Colon (tissue), 2 donors: ENCODE data around the gene ANKRD31.

ENCODE experiments used
- FAIRE-seq: peaks from 2 replicates; lab custom pipeline; 2012; peaks lifted over from hg19 to GRCh38; lab: Jason Lieb, UNC
- donor health status: control.
- donor health status: control.

ANKRD31 gene

GRCh38 chr5:75059912-75060545 is 176.6 kb downstream of the ANKRD31 start:
- no peak for FAIRE-seq

GRCh38 chr5:75058986-75059535 is 177.6 kb downstream of the ANKRD31 start:
- no peak for FAIRE-seq

- FAIRE-seq = no peak
These were observed 179.1 kb downstream of the ANKRD31 start for GRCh38 chr5:75057561-75057960.

GRCh38 chr5:75055727-75056144 is 180.9 kb downstream of the ANKRD31 start:
- no peak for FAIRE-seq

GRCh38 chr5:75054134-75054930 is 182.3 kb downstream of the ANKRD31 start:
- FAIRE-seq = no peak

GRCh38 chr5:75053304-75054133 is 183.2 kb downstream of the ANKRD31 start:
- no peak for FAIRE-seq

GRCh38 chr5:75053054-75053303 is 183.7 kb downstream of the ANKRD31 start:
- FAIRE-seq = no peak

- FAIRE-seq = no peak
These were observed 184.3 kb downstream of the ANKRD31 start, which contains the start of gene GCNT4 for GRCh38 chr5:75052192-75053053. GCNT4 (minus strand) TSS chr5:75052558; CDS start chr5:75030037, 22,521 bp downstream.

- FAIRE-seq = no peak
These were observed 185.4 kb downstream of the ANKRD31 start for GRCh38 chr5:75051217-75051751.

GRCh38 chr5:75050415-75050814 is 186.3 kb downstream of the ANKRD31 start:
- FAIRE-seq = no peak

- FAIRE-seq = no peak
These were observed 187.0 kb downstream of the ANKRD31 start for GRCh38 chr5:75049456-75050351.

- FAIRE-seq = no peak
These were observed 188.2 kb downstream of the ANKRD31 start for GRCh38 chr5:75048457-75048953.

- FAIRE-seq = no peak
These were observed 189.3 kb downstream of the ANKRD31 start for GRCh38 chr5:75047356-75047755.

- no peak for FAIRE-seq
These were observed 190.1 kb downstream of the ANKRD31 start for GRCh38 chr5:75046366-75047142.

- no peak for FAIRE-seq
These were observed 191.6 kb downstream of the ANKRD31 start for GRCh38 chr5:75045071-75045470.

- FAIRE-seq = no peak
These were observed 192.3 kb downstream of the ANKRD31 start for GRCh38 chr5:75044406-75044805.

GRCh38 chr5:75043633-75044264 is 192.9 kb downstream of the ANKRD31 start:
- no peak for FAIRE-seq

- FAIRE-seq = no peak
These were observed 194.2 kb downstream of the ANKRD31 start for GRCh38 chr5:75042522-75042921.

- no peak for FAIRE-seq
These were observed 195.7 kb downstream of the ANKRD31 start for GRCh38 chr5:75040973-75041372.
